ENCODE data around the gene GRIK1.

- no peak for TF ChIP-seq CTCF (IDR thresholded peaks at IDR 0.05)
- TF ChIP-seq EP300 (IDR thresholded peaks at IDR 0.05; ENCODE audit: low read depth), result no peak
- TF ChIP-seq POLR2A (IDR thresholded peaks at IDR 0.05), result no peak
Measured at GRCh38 chr21:29625990-29626389, 313.8 kb downstream of the GRIK1 start.
